Transverse colon (tissue), 4 donors: Measurements from ENCODE around the gene SMG6.

Experiments
- CTCF ChIP-seq, 5 experiments: fragments of 200-600 bp in 3 of 5; fragments of 450-650 bp in 2 of 5; sonication (generic) in 3 of 5; IDR thresholded peaks; 1 replicate in 2 of 5; 2 replicates in 3 of 5; pipeline ENCODE4 v1.5.1; 2016 to 2017; ENCODE audit warnings: antibody characterized with exemption in 5 of 5, inconsistent platforms in 3 of 5, mild to moderate bottlenecking in 2 of 5, moderate library complexity in 1 of 5
- EP300 ChIP-seq: sonication (generic); formaldehyde crosslinking; IDR thresholded peaks from one replicate; pipeline ENCODE4 v1.6.1; 2017; ENCODE audit warnings: antibody characterized with exemption, low read depth
- POLR2A ChIP-seq: fragments of 450-650 bp; IDR thresholded peaks from one replicate; pipeline ENCODE4 v1.6.1; 2016; ENCODE audit warnings: antibody characterized with exemption, mild to moderate bottlenecking, moderate library complexity
- POLR2AphosphoS5 ChIP-seq, 3 donors: sonication (generic); formaldehyde crosslinking; IDR thresholded peaks; one replicate each; pipeline ENCODE4 v1.6.1; 2016; ENCODE audit warnings: antibody characterized with exemption in 3 of 3

GRCh38 chr17:2235265-2235664, 68.3 kb downstream of the SMG6 start:
- no peak for TF ChIP-seq CTCF (IDR thresholded peaks at IDR 0.05)
- no peak for TF ChIP-seq POLR2A
- no peak for TF ChIP-seq EP300
- TF ChIP-seq POLR2AphosphoS5 (IDR thresholded peaks at IDR 0.05) = no peak
